Upper lobe of left lung (tissue), 4 donors: Measurements from ENCODE around the gene DCUN1D4.

ENCODE experiments used
- CTCF ChIP-seq, 6 experiments: fragments of 450-650 bp in 4 of 6; fragments of 200-600 bp in 2 of 6; sonication (generic) in 2 of 6; IDR thresholded peaks; one replicate each; pipeline ENCODE4 v1.5.1; 2016 to 2019; ENCODE audit warnings: antibody characterized with exemption in 6 of 6
- POLR2A ChIP-seq, 4 donors: fragments of 450-650 bp; IDR thresholded peaks; one replicate each; pipeline ENCODE4 v1.5.1; 2016 to 2017; ENCODE audit warnings: antibody characterized with exemption in 4 of 4, mild to moderate bottlenecking in 2 of 4

GRCh38 chr4:51851937-51852290 lies 9.0 kb downstream of the DCUN1D4 start:
- no peak for TF ChIP-seq CTCF (IDR thresholded peaks at IDR 0.05)
- TF ChIP-seq POLR2A (IDR thresholded peaks at IDR 0.05) = no peak
